Superior temporal gyrus (tissue), 1 donor: ENCODE results near the gene ZNF23.
A peak's percentile ranks its signal among the peaks of the same experiment; 100 is the strongest.

ENCODE experiments used
- DNase-seq: peaks from one replicate; pipeline ENCODE4 v3.0.0-alpha.2; 2016; ENCODE audit errors: extremely low spot score

Gene ZNF23

GRCh38 chr16:71426880-71427615 is 35.0 kb downstream of the ZNF23 start:
- no peak for DNase-seq

- no peak for DNase-seq
Observed at GRCh38 chr16:71426069-71426879, 35.8 kb downstream of the ZNF23 start.

- no peak for DNase-seq
Observed at GRCh38 chr16:71425746-71426068, 36.3 kb downstream of the ZNF23 start.

- DNase-seq: no peak
Observed at GRCh38 chr16:71424626-71425025, 37.4 kb downstream of the ZNF23 start.

- DNase-seq: no peak
Observed at GRCh38 chr16:71423865-71424264, 38.2 kb downstream of the ZNF23 start.

- DNase-seq: no peak
Observed at GRCh38 chr16:71423016-71423415, 39.0 kb downstream of the ZNF23 start.

GRCh38 chr16:71421911-71422310 is 40.1 kb downstream of the ZNF23 start:
- DNase-seq: no peak

GRCh38 chr16:71414038-71414437 is 48.0 kb downstream of the ZNF23 start:
- DNase-seq: no peak

GRCh38 chr16:71413341-71413740 is 48.7 kb downstream of the ZNF23 start:
- DNase-seq: no peak

- DNase-seq: peak; percentile 92
Observed at GRCh38 chr16:71412270-71413160, 49.5 kb downstream of the ZNF23 start.

- no peak for DNase-seq
Observed at GRCh38 chr16:71410146-71410545, 51.9 kb downstream of the ZNF23 start.

- no peak for DNase-seq
Observed at GRCh38 chr16:71409011-71409775, 52.9 kb downstream of the ZNF23 start.

- DNase-seq: no peak
Observed at GRCh38 chr16:71408536-71408935, 53.5 kb downstream of the ZNF23 start.

GRCh38 chr16:71407731-71408130 is 54.3 kb downstream of the ZNF23 start:
- no peak for DNase-seq

- no peak for DNase-seq
Observed at GRCh38 chr16:71406724-71407123, 55.3 kb downstream of the ZNF23 start.

GRCh38 chr16:71406316-71406715 is 55.7 kb downstream of the ZNF23 start:
- no peak for DNase-seq

GRCh38 chr16:71404364-71404763 is 57.7 kb downstream of the ZNF23 start:
- no peak for DNase-seq

GRCh38 chr16:71402674-71403073 is 59.4 kb downstream of the ZNF23 start:
- DNase-seq: no peak

GRCh38 chr16:71402007-71402406 is 60.0 kb downstream of the ZNF23 start:
- no peak for DNase-seq

GRCh38 chr16:71399801-71400563 is 62.1 kb downstream of the ZNF23 start:
- no peak for DNase-seq
